Effector memory CD4-positive, alpha-beta T cell (primary cell): ENCODE measurements around the gene RNFT2.
"Not testable (repeated sequence)": the region's sequence is repeated elsewhere in the genome, so short reads cannot be mapped to it uniquely, and the experiment has no call there.

Experiments
- DNase-seq, 3 donors: peaks; one replicate each; pipeline ENCODE4 v3.0.0-alpha.2; 2020
- H3K27ac ChIP-seq: 2 replicates; pipeline ENCODE4 v1.7.0; 2013; ENCODE audit warnings: mild to moderate bottlenecking, low read length, moderate library complexity; ENCODE audit not compliant: insufficient read depth, poor library complexity, severe bottlenecking
- H3K27me3 ChIP-seq: replicated peaks from 2 replicates; pipeline ENCODE4 v1.7.0; 2013; ENCODE audit warnings: mild to moderate bottlenecking, low read length; ENCODE audit not compliant: insufficient read depth, control insufficient read depth, poor library complexity, severe bottlenecking
- H3K36me3 ChIP-seq: 2 replicates; pipeline ENCODE4 v1.7.0; 2013; ENCODE audit warnings: mild to moderate bottlenecking, low read length, moderate library complexity; ENCODE audit not compliant: control insufficient read depth, insufficient read depth
- H3K4me1 ChIP-seq: 2 replicates; pipeline ENCODE4 v1.7.0; 2013; ENCODE audit warnings: low read length, mild to moderate bottlenecking; ENCODE audit not compliant: control insufficient read depth, insufficient read depth, poor library complexity, severe bottlenecking
- H3K4me3 ChIP-seq: 2 replicates; pipeline ENCODE4 v1.7.0; 2013; ENCODE audit warnings: low read length, low read depth, mild to moderate bottlenecking; ENCODE audit not compliant: insufficient read depth, poor library complexity, severe bottlenecking
- H3K9me3 ChIP-seq: 2 replicates; pipeline ENCODE4 v1.7.0; 2013; ENCODE audit warnings: mild to moderate bottlenecking, low read length, moderate library complexity; ENCODE audit not compliant: control insufficient read depth

Gene RNFT2

DNA sequence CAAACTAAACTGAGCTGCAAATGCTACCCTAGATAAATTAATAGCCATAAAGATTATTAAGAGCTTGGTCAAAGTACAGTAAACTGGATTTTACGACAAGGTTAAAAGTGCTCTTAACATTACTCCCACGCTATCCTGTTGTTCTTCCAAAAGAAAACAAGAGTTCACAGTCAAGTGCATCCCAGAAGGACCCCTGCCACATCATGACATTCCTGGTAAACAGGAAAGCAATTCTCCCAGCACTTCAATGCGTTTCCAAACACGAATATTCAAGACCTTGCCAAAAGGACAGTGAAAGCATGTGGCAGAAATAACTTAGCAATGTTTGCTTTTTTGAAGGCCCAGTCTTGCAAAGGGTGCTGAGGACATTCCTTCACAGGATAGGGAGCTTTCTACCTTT lies 11.4 kb upstream of the RNFT2 start:
- no peak for DNase-seq
- Histone ChIP-seq H3K4me1 (no peaks in the 10 kb centered on the region), H3K27me3 (no peaks in the 10 kb centered on the region), H3K9me3 (no peaks in the 10 kb centered on the region), H3K36me3 (peaks cover 6% of the 10 kb centered on the region), H3K27ac (no peak overlapping the region), H3K4me3 (no peak overlapping the region)

GRCh38 chr12:116727261-116727660 lies 10.9 kb upstream of the RNFT2 start:
- H3K27me3 ChIP-seq: no peaks in the 10 kb centered on the region
- H3K36me3 ChIP-seq: peaks cover under 1% of the 10 kb centered on the region
- no peak for DNase-seq
- no peaks in the 10 kb centered on the region for H3K9me3 ChIP-seq
- H3K27ac ChIP-seq: no peak overlapping the region
- H3K4me1 ChIP-seq: no peaks in the 10 kb centered on the region
- H3K4me3 ChIP-seq: no peak overlapping the region

- H3K27me3 ChIP-seq: no peaks in the 10 kb centered on the region
- H3K4me3 ChIP-seq: no peak overlapping the region
- H3K9me3 ChIP-seq: no peaks in the 10 kb centered on the region
- no peak for DNase-seq
- no peaks in the 10 kb centered on the region for H3K36me3 ChIP-seq
- H3K4me1 ChIP-seq: no peaks in the 10 kb centered on the region
- H3K27ac ChIP-seq: no peak overlapping the region
Measured at GRCh38 chr12:116727891-116728290, 10.2 kb upstream of the RNFT2 start.

DNA sequence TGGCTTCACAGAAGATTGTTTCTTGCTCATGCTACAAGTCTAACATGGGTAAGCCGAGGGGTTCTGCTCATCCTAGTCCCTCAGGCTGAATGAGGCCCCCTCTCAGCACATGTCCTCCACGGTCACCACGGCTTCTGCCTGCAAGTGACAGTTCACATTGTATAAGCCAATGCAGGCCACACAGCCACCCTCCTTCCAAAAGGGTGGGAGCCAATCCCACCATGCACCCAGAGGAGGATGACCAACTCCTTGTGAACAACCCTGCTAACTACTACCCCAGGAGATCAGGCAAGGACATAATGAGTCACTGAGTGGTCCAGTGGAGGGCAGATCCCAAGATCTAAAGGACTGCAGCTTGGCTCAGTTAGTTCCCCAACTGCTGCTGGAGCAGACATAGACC lies 6.3 kb upstream of the RNFT2 start:
- H3K4me1 ChIP-seq: peaks cover 8% of the 10 kb centered on the region
- no peaks in the 10 kb centered on the region for H3K9me3 ChIP-seq
- H3K36me3 ChIP-seq: peaks cover 3% of the 10 kb centered on the region
- H3K4me3 ChIP-seq: no peak overlapping the region
- no peaks in the 10 kb centered on the region for H3K27me3 ChIP-seq
- no peak overlapping the region for H3K27ac ChIP-seq
- DNase-seq: no peak

DNA sequence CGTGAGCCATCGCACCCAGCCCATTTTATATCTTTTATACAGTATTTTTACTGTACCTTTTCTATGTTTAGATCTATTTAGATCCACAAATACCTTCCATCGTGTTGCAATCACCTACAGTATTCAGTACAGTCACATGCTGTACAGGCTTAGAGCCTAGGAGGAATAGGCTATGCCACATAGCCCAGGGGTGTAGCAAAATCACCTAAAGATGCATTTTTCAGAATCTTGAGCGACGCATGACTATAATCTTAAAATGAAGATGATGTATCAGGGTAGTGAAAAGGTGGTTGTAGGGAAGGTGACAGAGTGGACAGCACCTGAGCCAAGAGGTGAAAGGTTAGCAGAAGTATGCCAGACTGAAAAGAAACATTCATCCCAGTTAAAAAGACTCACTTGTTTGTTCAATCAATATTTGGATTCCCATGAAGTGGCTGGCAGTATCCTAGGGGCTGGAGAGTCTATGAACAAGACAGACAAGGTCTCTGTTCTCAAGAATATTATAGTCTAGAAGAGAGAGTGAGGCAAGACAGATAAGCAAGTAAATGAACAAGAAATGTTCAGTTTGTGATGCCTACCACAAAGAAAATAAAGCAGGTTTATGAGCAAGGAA lies 3.9 kb upstream of the RNFT2 start:
- Histone ChIP-seq H3K27ac (no peak overlapping the region), H3K9me3 (no peaks in the 10 kb centered on the region), H3K4me3 (no peak overlapping the region), H3K36me3 (peaks cover 3% of the 10 kb centered on the region), H3K4me1 (peaks cover 20% of the 10 kb centered on the region), H3K27me3 (no peaks in the 10 kb centered on the region)
- no peak for DNase-seq

GRCh38 chr12:116735084-116735483 lies 3.0 kb upstream of the RNFT2 start:
- Histone ChIP-seq H3K4me3 (no peak overlapping the region), H3K4me1 (peaks cover 20% of the 10 kb centered on the region), H3K27me3 (no peaks in the 10 kb centered on the region), H3K27ac (no peak overlapping the region), H3K36me3 (peaks cover 3% of the 10 kb centered on the region), H3K9me3 (no peaks in the 10 kb centered on the region)
- DNase-seq: no peak

DNA sequence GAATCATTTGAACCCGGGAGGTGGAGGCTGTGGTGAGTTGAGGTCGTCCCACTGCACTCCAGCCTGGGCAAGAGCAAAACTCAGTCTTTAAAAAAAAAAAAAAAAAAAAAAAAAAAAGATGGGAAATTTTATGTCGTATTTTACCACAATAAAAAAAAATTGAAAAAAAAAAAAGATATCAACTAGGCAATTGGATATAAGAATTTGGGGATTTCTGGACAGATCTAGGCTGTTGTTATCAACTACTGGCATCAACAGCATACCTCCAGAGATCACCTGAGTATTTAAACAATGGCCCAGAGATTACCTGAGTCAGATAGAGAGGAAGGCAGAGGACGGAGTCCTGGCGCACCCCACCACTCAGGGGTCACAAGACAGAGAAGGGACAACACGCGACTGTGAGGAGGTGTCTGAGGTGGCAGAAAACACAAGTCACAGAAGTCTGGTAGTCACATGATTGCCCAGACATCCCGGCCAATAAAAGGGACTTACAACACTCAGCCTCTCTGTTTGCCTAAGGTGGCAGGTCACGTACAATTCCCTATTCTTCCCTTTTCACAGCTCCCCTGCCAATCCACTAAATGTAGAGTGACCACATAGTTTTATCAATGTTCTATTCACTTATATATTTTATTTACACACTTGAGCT lies 2.0 kb upstream of the RNFT2 start:
- H3K27ac ChIP-seq: no peak overlapping the region
- peaks cover 20% of the 10 kb centered on the region for H3K4me1 ChIP-seq
- DNase-seq: no peak
- H3K36me3 ChIP-seq: peaks cover 3% of the 10 kb centered on the region
- no peaks in the 10 kb centered on the region for H3K27me3 ChIP-seq
- no peaks in the 10 kb centered on the region for H3K9me3 ChIP-seq
- H3K4me3 ChIP-seq: no peak overlapping the region

DNA sequence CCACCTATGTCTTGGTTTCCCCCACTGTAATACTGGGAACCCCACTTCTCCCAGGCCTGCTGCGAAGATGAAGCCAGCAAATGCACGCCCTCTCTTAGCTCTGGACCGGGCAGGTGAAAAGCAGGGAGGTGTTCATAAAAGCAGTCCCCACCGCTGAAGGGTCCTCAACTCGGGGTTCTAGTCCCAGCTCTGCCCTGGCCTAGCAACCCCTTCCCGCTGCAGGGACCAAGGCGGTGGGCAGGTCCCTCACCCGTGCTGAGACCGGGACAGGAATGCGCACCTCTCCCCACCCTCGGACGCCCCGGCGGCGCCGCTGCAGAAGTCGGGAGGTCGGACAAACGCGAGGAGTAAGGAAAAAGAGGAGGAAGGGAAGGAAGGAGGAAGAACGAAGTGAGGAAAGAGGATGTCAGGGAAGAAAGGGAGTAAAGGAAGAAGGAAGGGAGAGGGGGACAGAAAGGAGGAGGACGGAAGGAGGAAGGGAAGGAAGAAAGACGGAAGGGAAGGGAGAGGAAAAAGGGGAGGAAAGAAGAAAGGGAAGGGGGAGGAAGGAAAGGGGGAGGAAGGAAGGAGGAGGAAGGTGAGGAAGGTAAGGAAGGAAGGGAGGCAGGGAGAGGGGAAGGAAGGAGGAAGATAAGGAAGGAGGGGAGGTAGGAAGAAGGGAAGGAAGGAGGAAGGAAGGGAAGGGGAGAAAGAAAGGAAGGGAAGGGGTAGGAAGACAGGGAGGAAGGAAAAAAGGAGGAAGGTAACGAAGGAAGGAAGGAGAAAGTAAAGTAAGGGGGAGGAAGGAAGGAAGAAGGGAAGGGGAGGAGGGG lies 947 bp upstream of the RNFT2 start:
- Histone ChIP-seq H3K27me3 (no peaks in the 10 kb centered on the region), H3K27ac (peak overlapping the region; percentile 75), H3K4me3 (peak overlapping the region; percentile 87), H3K4me1 (peaks cover 20% of the 10 kb centered on the region), H3K36me3 (peaks cover 3% of the 10 kb centered on the region), H3K9me3 (no peaks in the 10 kb centered on the region)
- no peak for DNase-seq

GRCh38 chr12:116739381-116739887 lies 1.3 kb downstream of the RNFT2 start:
- DNase-seq: no peak
- no peaks in the 10 kb centered on the region for H3K27me3 ChIP-seq
- no peaks in the 10 kb centered on the region for H3K9me3 ChIP-seq
- H3K36me3 ChIP-seq: peaks cover under 1% of the 10 kb centered on the region
- no peak overlapping the region for H3K4me3 ChIP-seq
- H3K27ac ChIP-seq: no peak overlapping the region
- peaks cover 20% of the 10 kb centered on the region for H3K4me1 ChIP-seq

- not testable (repeated sequence) for DNase-seq, H3K9me3 ChIP-seq
Measured at GRCh38 chr12:116742787-116743186, 4.7 kb downstream of the RNFT2 start.

More at GRCh38 chr12:116742787-116743186, 4.7 kb downstream of the RNFT2 start:
- H3K4me3 ChIP-seq, H3K36me3 ChIP-seq, H3K27me3 ChIP-seq, H3K4me1 ChIP-seq, H3K27ac ChIP-seq: not testable (repeated sequence)
